ENCODE results near the gene OR13C5. TPM values are rescaled to one million over a fixed set of nuclear protein-coding genes. Genes with fewer than 3 reads are reported as not detected.

The OR13C5 gene
- total RNA-seq, 1 donor from 2014 or later: not detected

DNA sequence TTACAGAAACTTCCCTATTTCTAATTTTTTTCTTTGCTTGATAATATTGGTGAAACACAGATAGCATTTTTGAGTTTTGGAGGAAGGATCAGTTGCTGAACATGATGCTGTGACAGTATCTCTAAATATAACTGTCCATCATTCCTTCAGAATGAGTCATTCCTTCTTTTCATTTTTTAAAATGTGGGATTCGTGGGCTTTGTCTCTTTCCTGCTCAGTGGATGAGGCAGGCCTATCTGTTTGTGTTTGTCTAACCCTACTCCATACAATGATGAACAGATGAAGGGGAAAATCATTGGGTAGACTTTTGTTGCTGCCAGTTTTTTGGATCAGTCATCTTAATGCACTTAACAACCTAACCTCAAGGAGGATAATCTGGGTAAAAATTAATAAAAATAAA lies 46.0 kb downstream of the OR13C5 start:
- no peak for DNase-seq

Other genes with a start within 250 kb of the OR13C5 start
- not detected for gene OR13F1, start 95.2 kb downstream of the OR13C5 start, total RNA-seq
- not detected for gene OR13C4, start 72.2 kb downstream of the OR13C5 start, total RNA-seq
- gene OR13C3, start 62.6 kb downstream of the OR13C5 start, total RNA-seq: not detected
- gene OR13C8, start 30.2 kb downstream of the OR13C5 start, total RNA-seq: not detected
- gene OR13C2, start 6.2 kb upstream of the OR13C5 start, total RNA-seq: not detected
- gene OR13C9, start 18.8 kb upstream of the OR13C5 start, total RNA-seq: 0.62 TPM
- gene OR13D1, start 95.1 kb upstream of the OR13C5 start, total RNA-seq: not detected
- gene NIPSNAP3A, start 148.3 kb upstream of the OR13C5 start, total RNA-seq: 110 TPM
- gene NIPSNAP3B, start 164.7 kb upstream of the OR13C5 start, total RNA-seq: 15.0 TPM

All from occipital lobe (tissue), 2 donors.